GM12878 (cell line): ENCODE data around the gene SMAP1. TPM values are rescaled to one million over a fixed set of nuclear protein-coding genes. Genes with fewer than 3 reads are reported as not detected.

Experiments
- ATAC-seq: fragments of 200-7000 bp; cut with Tn5 transposase; 3 replicates; pipeline ENCODE4 v1.9.1; 2020; ENCODE audit warnings: mild to moderate bottlenecking, moderate library complexity
- BruUV-seq: library from RNA; stranded (reverse); fragments of 400-500 nt; replicated peaks from 2 replicates; lab custom pipeline; 2021; lab: Mats Ljungman, UMichigan
- CTCF ChIA-PET: fragments of 300-600 bp; sonication (Branson Sonifier 250); formaldehyde crosslinking; extraction: SDS; loops from one replicate; lab custom pipeline; 2021; ENCODE audit warnings: inconsistent platforms; lab: Yijun Ruan, JAX
- POLR2A ChIA-PET: fragments of 350-600 bp; formaldehyde crosslinking; extraction: SDS; loops from one replicate; lab custom pipeline; 2021; ENCODE audit warnings: inconsistent platforms; lab: Charles Lee
- RAD21 ChIA-PET: fragments of 300-600 bp; sonication (Branson Sonifier 250); formaldehyde crosslinking; loops from one replicate; lab custom pipeline; 2023; ENCODE audit warnings: antibody characterized with exemption; ENCODE audit not compliant: unreplicated experiment; lab: Charles Lee
- SMC1A ChIA-PET: fragments of 300-600 bp; sonication (Branson Sonifier 250); formaldehyde crosslinking; loops from one replicate; lab custom pipeline; 2023; ENCODE audit not compliant: unreplicated experiment, uncharacterized antibody; lab: Charles Lee
- DNase-seq: peaks from one replicate; pipeline ENCODE4 v3.0.0-alpha.2; 2011; ENCODE audit warnings: low read depth, low spot score
- FAIRE-seq: peaks from 3 replicates; lab custom pipeline; 2011; peaks lifted over from hg19 to GRCh38; lab: Jason Lieb, UNC
- H2AFZ ChIP-seq: 2 replicates; pipeline ENCODE4 v1.6.0; 2011; ENCODE audit warnings: low read depth, low read length, control low read depth; ENCODE audit not compliant: control insufficient read depth
- H3K27ac ChIP-seq: 2 replicates; pipeline ENCODE4 v1.5.1; 2011; ENCODE audit warnings: control low read depth; ENCODE audit not compliant: control insufficient read depth, insufficient read depth
- H3K27me3 ChIP-seq, 2 experiments: replicated peaks in 1 of 2; 2 replicates each; pipeline versions ENCODE4 v1.6.0 to v1.6.1; 2011; ENCODE audit warnings: low read length in 1 of 2; ENCODE audit not compliant: control insufficient read depth in 2 of 2, insufficient read depth in 2 of 2
- H3K36me3 ChIP-seq, 2 experiments: 2 replicates each; pipeline ENCODE4 v1.5.1; 2011; ENCODE audit warnings: low read length in 1 of 2; ENCODE audit not compliant: control insufficient read depth in 2 of 2, insufficient read depth in 2 of 2
- H3K4me1 ChIP-seq: 2 replicates; pipeline ENCODE4 v1.6.1; 2011; ENCODE audit warnings: mild to moderate bottlenecking, low read length, moderate library complexity, mixed read lengths; ENCODE audit not compliant: control insufficient read depth, insufficient read depth
- H3K4me2 ChIP-seq: 2 replicates; pipeline ENCODE4 v1.6.0; 2011; ENCODE audit warnings: control low read depth; ENCODE audit not compliant: control insufficient read depth, insufficient read depth
- H3K4me3 ChIP-seq: fragments of 200-600 bp; sonication (generic); 2 replicates; pipeline ENCODE4 v1.5.1; 2016
- H3K79me2 ChIP-seq: 2 replicates; pipeline ENCODE4 v1.6.0; 2011; ENCODE audit warnings: low read length; ENCODE audit not compliant: control insufficient read depth, insufficient read depth
- H3K9ac ChIP-seq: 2 replicates; pipeline ENCODE4 v1.8.0; 2011; ENCODE audit warnings: low read length, control low read depth, mixed read lengths; ENCODE audit not compliant: control insufficient read depth, insufficient read depth
- H3K9me3 ChIP-seq: replicated peaks from 3 replicates; pipeline ENCODE4 v1.5.1; 2011; ENCODE audit warnings: mild to moderate bottlenecking, low read length; ENCODE audit not compliant: control insufficient read depth, insufficient read depth
- H4K20me1 ChIP-seq: 2 replicates; pipeline ENCODE4 v1.6.0; 2011; ENCODE audit not compliant: control insufficient read depth, insufficient read depth
- BACH1 ChIP-seq: fragments of 450-650 bp; IDR thresholded peaks from 2 replicates; pipeline ENCODE4 v1.6.1; 2017; ENCODE audit warnings: mild to moderate bottlenecking, borderline replicate concordance
- BHLHE40 ChIP-seq, 2 experiments: fragments of 450-650 bp in 1 of 2; IDR thresholded peaks; 2 replicates each; pipeline ENCODE4 v1.6.1; 2011 to 2017; ENCODE audit warnings: low read depth in 2 of 2, borderline replicate concordance in 1 of 2, improper control_type of control experiment in 1 of 2, low read length in 1 of 2, mild to moderate bottlenecking in 1 of 2
- CHD4 ChIP-seq: fragments of 200-600 bp; sonication (generic); IDR thresholded peaks from 2 replicates; pipeline ENCODE4 v1.6.1; 2016; ENCODE audit warnings: mild to moderate bottlenecking
- EP300 ChIP-seq, 2 experiments: fragments of 150-350 bp in 1 of 2; IDR thresholded peaks; 2 replicates each; pipeline ENCODE4 v1.6.1; 2011 to 2012; ENCODE audit warnings: low read depth in 2 of 2, low read length in 2 of 2, borderline replicate concordance in 1 of 2, improper control_type of control experiment in 1 of 2, inconsistent platforms in 1 of 2; ENCODE audit not compliant: control insufficient read depth in 1 of 2
- HDAC2 ChIP-seq: fragments of 200-600 bp; sonication (generic); IDR thresholded peaks from 2 replicates; pipeline ENCODE4 v1.6.1; 2017
- MEF2A ChIP-seq: IDR thresholded peaks from 2 replicates; pipeline ENCODE4 v1.6.1; 2011; ENCODE audit warnings: low read depth, mild to moderate bottlenecking, low read length, moderate library complexity; ENCODE audit not compliant: insufficient read depth
- MYC ChIP-seq: IDR thresholded peaks from 2 replicates; pipeline ENCODE4 v1.6.1; 2011; ENCODE audit warnings: mild to moderate bottlenecking, low read length, moderate library complexity, inconsistent platforms; ENCODE audit not compliant: insufficient read depth, insufficient replicate concordance, insufficient read length, severe bottlenecking
- NFYA ChIP-seq: IDR thresholded peaks from 2 replicates; pipeline ENCODE4 v1.6.1; 2011; ENCODE audit warnings: low read depth, mild to moderate bottlenecking, low read length, improper control_type of control experiment, borderline replicate concordance
- PBX3 ChIP-seq: IDR thresholded peaks from 2 replicates; pipeline ENCODE4 v1.6.1; 2011; ENCODE audit warnings: mild to moderate bottlenecking, low read depth, low read length, moderate library complexity; ENCODE audit not compliant: insufficient replicate concordance
- RAD51 ChIP-seq: fragments of 450-650 bp; IDR thresholded peaks from 2 replicates; pipeline ENCODE4 v1.6.1; 2016; ENCODE audit warnings: moderate library complexity, mild to moderate bottlenecking, inconsistent platforms
- RFX5 ChIP-seq: IDR thresholded peaks from 2 replicates; pipeline ENCODE4 v1.6.1; 2011; ENCODE audit warnings: low read depth, low read length, improper control_type of control experiment
- SMC3 ChIP-seq: IDR thresholded peaks from 2 replicates; pipeline ENCODE4 v1.6.1; 2011; ENCODE audit warnings: low read length, improper control_type of control experiment, borderline replicate concordance
- YY1 ChIP-seq: IDR thresholded peaks from 2 replicates; pipeline ENCODE4 v1.6.1; 2011; ENCODE audit warnings: low read depth, mild to moderate bottlenecking, low read length
- ZNF24 ChIP-seq: fragments of 450-650 bp; IDR thresholded peaks from 2 replicates; pipeline ENCODE4 v1.6.1; 2017; ENCODE audit warnings: antibody characterized with exemption, mild to moderate bottlenecking
- WGBS: methylation state at CpG from one replicate; pipeline ENCODE4 v1.1.6; 2016; ENCODE audit warnings: low lambda C conversion rate; ENCODE audit not compliant: insufficient replicate concordance, insufficient coverage; ENCODE audit errors: missing lambda C conversion rate; 5-methylcytosine and 5-hydroxymethylcytosine counted together
- in situ Hi-C: fragments of 300-500 bp; cut with MboI; formaldehyde crosslinking; loops from 9 replicates; pipeline ENCODE4 v1.14.3; 2018; ENCODE audit warnings: mixed read lengths
- intact Hi-C: fragments of 100-400 bp; cut with micrococcal nuclease; formaldehyde crosslinking; loops from one replicate; pipeline ENCODE4 v1.14.2; 2022; ENCODE audit not compliant: unreplicated experiment
- polyA plus RNA-seq, 11 experiments: library from polyadenylated mRNA; depleted of rRNA in 4 of 11; unstranded in 6 of 11; stranded (reverse) in 5 of 11; fragments of >200 nt; fragmentation: Nextera tagmentation in 4 of 11; fragmentation: Illumina TruSeq in 1 of 11; extraction: Ambion mirVana in 4 of 11; extraction: Trizol in 1 of 11; gene quantifications; 1 replicate in 1 of 11; 2 replicates in 10 of 11; pipeline versions ENCODE4 v1.2.1 to v1.2.3, GENCODE V29; 2011 to 2016; ENCODE audit warnings: inconsistent platforms in 2 of 11, missing spikeins in 2 of 11, low read depth in 1 of 11
- total RNA-seq, 4 experiments: library from RNA; depleted of rRNA in 3 of 4; stranded (reverse); fragments of >200 nt in 3 of 4; fragmentation: Illumina TruSeq in 1 of 4; extraction: Trizol in 1 of 4; gene quantifications; 2 replicates each; pipeline versions ENCODE4 v1.2.1 to v1.2.3, GENCODE V29; 2013 to 2021
- TF ChIP-seq, protein P1 (sequence below): IDR thresholded peaks from 2 replicates; pipeline ENCODE4 v1.6.1; 2012; ENCODE audit warnings: improper control_type of control experiment, low read depth, low read length; ENCODE audit not compliant: insufficient replicate concordance
- TF ChIP-seq, protein P2 (sequence below): fragments of 450-650 bp; IDR thresholded peaks from 2 replicates; pipeline ENCODE4 v1.6.1; 2017; ENCODE audit warnings: low read depth, mild to moderate bottlenecking, moderate library complexity

SMAP1 gene
- total and polyA plus RNA-seq, 10 of the 15 experiments (the other 5 are each of a cell fraction or from before 2014, with no cell fraction given), result 13.7 to 33.9 (median 25.3) TPM

GRCh38 chr6:70724524-70724923 is 56.8 kb downstream of the SMAP1 start:
- intact Hi-C loops, result no loop called here
- Histone ChIP-seq H3K9me3 (no peaks in the 10 kb centered on the region), H3K79me2 (no peaks in the 10 kb centered on the region), H3K27ac (no peak overlapping the region), H3K36me3 (no peaks in the 10 kb centered on the region), H3K4me2 (no peak overlapping the region), H3K9ac (no peak overlapping the region), H3K4me1 (no peaks in the 10 kb centered on the region), H3K27me3 (no peaks in the 10 kb centered on the region), H2AFZ (no peak overlapping the region), H3K4me3 (no peak overlapping the region), H4K20me1 (no peaks in the 10 kb centered on the region)
- RAD21 ChIA-PET, result no interaction called here
- POLR2A ChIA-PET, result interaction anchor here (0.7 kb wide), 1 partner anchor 293 kb away, joined by 4 read pairs; no protein-coding TSS in a partner anchor
- CTCF ChIA-PET, result no interaction called here
- FAIRE-seq, result no peak
- no TSS peak for BruUV-seq
- SMC1A ChIA-PET, result no interaction called here
- in situ Hi-C loops, result no loop called here
- no peak for ATAC-seq
- WGBS, result 100% methylated on average over 2 of the region's 2 CpGs
- DNase-seq, result no peak
- no peak for TF ChIP-seq MEF2A
- TF ChIP-seq, protein P1, sequence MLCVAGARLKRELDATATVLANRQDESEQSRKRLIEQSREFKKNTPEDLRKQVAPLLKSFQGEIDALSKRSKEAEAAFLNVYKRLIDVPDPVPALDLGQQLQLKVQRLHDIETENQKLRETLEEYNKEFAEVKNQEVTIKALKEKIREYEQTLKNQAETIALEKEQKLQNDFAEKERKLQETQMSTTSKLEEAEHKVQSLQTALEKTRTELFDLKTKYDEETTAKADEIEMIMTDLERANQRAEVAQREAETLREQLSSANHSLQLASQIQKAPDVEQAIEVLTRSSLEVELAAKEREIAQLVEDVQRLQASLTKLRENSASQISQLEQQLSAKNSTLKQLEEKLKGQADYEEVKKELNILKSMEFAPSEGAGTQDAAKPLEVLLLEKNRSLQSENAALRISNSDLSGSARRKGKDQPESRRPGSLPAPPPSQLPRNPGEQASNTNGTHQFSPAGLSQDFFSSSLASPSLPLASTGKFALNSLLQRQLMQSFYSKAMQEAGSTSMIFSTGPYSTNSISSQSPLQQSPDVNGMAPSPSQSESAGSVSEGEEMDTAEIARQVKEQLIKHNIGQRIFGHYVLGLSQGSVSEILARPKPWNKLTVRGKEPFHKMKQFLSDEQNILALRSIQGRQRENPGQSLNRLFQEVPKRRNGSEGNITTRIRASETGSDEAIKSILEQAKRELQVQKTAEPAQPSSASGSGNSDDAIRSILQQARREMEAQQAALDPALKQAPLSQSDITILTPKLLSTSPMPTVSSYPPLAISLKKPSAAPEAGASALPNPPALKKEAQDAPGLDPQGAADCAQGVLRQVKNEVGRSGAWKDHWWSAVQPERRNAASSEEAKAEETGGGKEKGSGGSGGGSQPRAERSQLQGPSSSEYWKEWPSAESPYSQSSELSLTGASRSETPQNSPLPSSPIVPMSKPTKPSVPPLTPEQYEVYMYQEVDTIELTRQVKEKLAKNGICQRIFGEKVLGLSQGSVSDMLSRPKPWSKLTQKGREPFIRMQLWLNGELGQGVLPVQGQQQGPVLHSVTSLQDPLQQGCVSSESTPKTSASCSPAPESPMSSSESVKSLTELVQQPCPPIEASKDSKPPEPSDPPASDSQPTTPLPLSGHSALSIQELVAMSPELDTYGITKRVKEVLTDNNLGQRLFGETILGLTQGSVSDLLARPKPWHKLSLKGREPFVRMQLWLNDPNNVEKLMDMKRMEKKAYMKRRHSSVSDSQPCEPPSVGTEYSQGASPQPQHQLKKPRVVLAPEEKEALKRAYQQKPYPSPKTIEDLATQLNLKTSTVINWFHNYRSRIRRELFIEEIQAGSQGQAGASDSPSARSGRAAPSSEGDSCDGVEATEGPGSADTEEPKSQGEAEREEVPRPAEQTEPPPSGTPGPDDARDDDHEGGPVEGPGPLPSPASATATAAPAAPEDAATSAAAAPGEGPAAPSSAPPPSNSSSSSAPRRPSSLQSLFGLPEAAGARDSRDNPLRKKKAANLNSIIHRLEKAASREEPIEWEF, result no peak
- no peak for TF ChIP-seq MYC
- no peak for TF ChIP-seq EP300 (IDR thresholded peaks at IDR 0.05; ENCODE audit: borderline replicate concordance in 1 of 2, control insufficient read depth in 1 of 2, low read depth in 2 of 2, low read length in 2 of 2)
- TF ChIP-seq SMC3, result no peak
- TF ChIP-seq CHD4, result no peak
- TF ChIP-seq PBX3, result no peak
- no peak for TF ChIP-seq NFYA
- no peak for TF ChIP-seq BHLHE40 (IDR thresholded peaks at IDR 0.05; ENCODE audit: borderline replicate concordance in 1 of 2, low read depth in 2 of 2, low read length in 1 of 2)
- TF ChIP-seq ZNF24, result no peak
- TF ChIP-seq, protein P2, sequence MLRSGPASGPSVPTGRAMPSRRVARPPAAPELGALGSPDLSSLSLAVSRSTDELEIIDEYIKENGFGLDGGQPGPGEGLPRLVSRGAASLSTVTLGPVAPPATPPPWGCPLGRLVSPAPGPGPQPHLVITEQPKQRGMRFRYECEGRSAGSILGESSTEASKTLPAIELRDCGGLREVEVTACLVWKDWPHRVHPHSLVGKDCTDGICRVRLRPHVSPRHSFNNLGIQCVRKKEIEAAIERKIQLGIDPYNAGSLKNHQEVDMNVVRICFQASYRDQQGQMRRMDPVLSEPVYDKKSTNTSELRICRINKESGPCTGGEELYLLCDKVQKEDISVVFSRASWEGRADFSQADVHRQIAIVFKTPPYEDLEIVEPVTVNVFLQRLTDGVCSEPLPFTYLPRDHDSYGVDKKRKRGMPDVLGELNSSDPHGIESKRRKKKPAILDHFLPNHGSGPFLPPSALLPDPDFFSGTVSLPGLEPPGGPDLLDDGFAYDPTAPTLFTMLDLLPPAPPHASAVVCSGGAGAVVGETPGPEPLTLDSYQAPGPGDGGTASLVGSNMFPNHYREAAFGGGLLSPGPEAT, result no peak
- TF ChIP-seq HDAC2, result no peak
- TF ChIP-seq RFX5, result no peak
- TF ChIP-seq BACH1, result no peak
- TF ChIP-seq YY1, result no peak
- TF ChIP-seq RAD51, result no peak
